ENCODE data around the gene IQGAP2.
"Not testable (repeated sequence)": the region's sequence is repeated elsewhere in the genome, so short reads cannot be mapped to it uniquely, and the experiment has no call there.

The IQGAP2 gene

GRCh38 chr5:76547242-76547890, 144.3 kb downstream of the IQGAP2 start:
- peak; percentile 23 for DNase-seq

- no peak for DNase-seq
Measured at GRCh38 chr5:76547891-76548524, 144.9 kb downstream of the IQGAP2 start.

GRCh38 chr5:76548525-76549229, 145.6 kb downstream of the IQGAP2 start:
- no peak for DNase-seq

- DNase-seq = not testable (repeated sequence)
Measured at GRCh38 chr5:76550881-76551280, 147.8 kb downstream of the IQGAP2 start.

GRCh38 chr5:76552546-76552945, 149.5 kb downstream of the IQGAP2 start:
- DNase-seq = no peak

GRCh38 chr5:76553251-76553650, 150.2 kb downstream of the IQGAP2 start:
- no peak for DNase-seq

- DNase-seq = no peak
Measured at GRCh38 chr5:76555114-76555513, 152.0 kb downstream of the IQGAP2 start.

- no peak for DNase-seq
Measured at GRCh38 chr5:76555717-76556116, 152.6 kb downstream of the IQGAP2 start.

GRCh38 chr5:76556511-76557221, 153.6 kb downstream of the IQGAP2 start:
- no peak for DNase-seq

- DNase-seq = no peak
Measured at GRCh38 chr5:76560952-76561891, 158.1 kb downstream of the IQGAP2 start.

- DNase-seq = no peak
Measured at GRCh38 chr5:76561959-76562358, 158.9 kb downstream of the IQGAP2 start.

GRCh38 chr5:76565009-76565408, 161.9 kb downstream of the IQGAP2 start:
- DNase-seq = no peak

GRCh38 chr5:76570153-76570552, 167.1 kb downstream of the IQGAP2 start:
- no peak for DNase-seq

- DNase-seq = no peak
Measured at GRCh38 chr5:76571559-76571958, 168.5 kb downstream of the IQGAP2 start.

GRCh38 chr5:76576450-76576849, 173.4 kb downstream of the IQGAP2 start:
- no peak for DNase-seq

- no peak for DNase-seq
Measured at GRCh38 chr5:76576996-76577395, 173.9 kb downstream of the IQGAP2 start.

GRCh38 chr5:76579166-76579937, 176.3 kb downstream of the IQGAP2 start:
- DNase-seq = no peak

GRCh38 chr5:76580981-76581380, 177.9 kb downstream of the IQGAP2 start:
- DNase-seq = no peak

GRCh38 chr5:76582230-76583162, 179.4 kb downstream of the IQGAP2 start:
- no peak for DNase-seq

Measured in activated T-cell treated with anti-CD3 and anti-CD28 coated beads for 4 hours (primary cell).